Bone marrow (tissue), 2 donors: Measurements from ENCODE around the gene FNBP1.

Experiments
- DNase-seq, 2 donors: peaks; one replicate each; lab custom pipeline; 2025; lab: John Stamatoyannopoulos, UW

Gene FNBP1

GRCh38 chr9:129854588-129855110, 188.3 kb downstream of the FNBP1 start:
- no peak for DNase-seq

GRCh38 chr9:129853614-129854013, 189.4 kb downstream of the FNBP1 start:
- no peak for DNase-seq

GRCh38 chr9:129852579-129852978, 190.4 kb downstream of the FNBP1 start:
- DNase-seq, result no peak

- DNase-seq, result no peak
Observed at GRCh38 chr9:129851821-129852220, 191.2 kb downstream of the FNBP1 start.

GRCh38 chr9:129850821-129851550, 192.0 kb downstream of the FNBP1 start:
- DNase-seq, result no peak

GRCh38 chr9:129849901-129850300, 193.1 kb downstream of the FNBP1 start:
- no peak for DNase-seq

GRCh38 chr9:129848712-129849441, 194.1 kb downstream of the FNBP1 start:
- DNase-seq, result no peak

- DNase-seq, result no peak
Observed at GRCh38 chr9:129845373-129845772, 197.6 kb downstream of the FNBP1 start.

- DNase-seq, result no peak
Observed at GRCh38 chr9:129841071-129841470, 201.9 kb downstream of the FNBP1 start.

GRCh38 chr9:129840034-129840433, 203.0 kb downstream of the FNBP1 start:
- no peak for DNase-seq

- no peak for DNase-seq
Observed at GRCh38 chr9:129839324-129840023, 203.5 kb downstream of the FNBP1 start.

- no peak for DNase-seq
Observed at GRCh38 chr9:129838707-129839259, 204.2 kb downstream of the FNBP1 start.
